ENCODE measurements around the gene AZIN2. TPM values are rescaled to one million over a fixed set of nuclear protein-coding genes. Genes with fewer than 3 reads are reported as not detected.
"Not testable (repeated sequence)": the region's sequence is repeated elsewhere in the genome, so short reads cannot be mapped to it uniquely, and the experiment has no call there.

The AZIN2 gene
- total RNA-seq, 4 donors from 2014 or later = 2.1 to 3.7 (median 3.2) TPM

DNA sequence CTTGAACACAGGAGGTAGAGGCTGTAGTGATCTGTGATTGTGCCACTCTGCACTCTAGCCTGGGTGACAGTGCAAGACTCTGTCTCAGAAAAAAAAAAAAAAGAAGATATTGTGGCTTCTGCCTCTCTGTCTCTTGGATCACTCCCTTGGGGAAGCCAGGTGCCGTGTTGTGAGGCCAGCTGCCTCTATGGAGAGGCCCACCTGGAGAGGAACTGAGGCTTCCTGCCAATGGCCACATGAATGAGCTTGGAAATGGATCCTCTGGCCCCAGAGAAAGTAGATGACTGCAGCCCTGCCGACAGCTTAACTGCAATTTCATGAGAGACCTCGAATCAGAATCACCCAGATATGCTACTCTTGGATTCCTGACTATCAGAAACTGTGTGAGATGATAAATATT lies 24.5 kb upstream of the AZIN2 start:
- Histone ChIP-seq H3K36me3 (no peaks in the 10 kb centered on the region), H3K4me1 (peaks cover 19% of the 10 kb centered on the region), H3K9me3 (no peaks in the 10 kb centered on the region), H3K27me3 (no peaks in the 10 kb centered on the region), H3K4me3 (no peak overlapping the region), H3K27ac (no peak overlapping the region)
- 91% methylated on average over 3 of the region's 3 CpGs for WGBS
- TF ChIP-seq POLR2AphosphoS5 (IDR thresholded peaks at IDR 0.05) = no peak
- no peak for TF ChIP-seq EP300 (IDR thresholded peaks at IDR 0.05)
- no peak for TF ChIP-seq POLR2A (IDR thresholded peaks at IDR 0.05)
- TF ChIP-seq CTCF (IDR thresholded peaks at IDR 0.05) = no peak
- DNase-seq (ENCODE audit: low spot score in 2 of 2) = no peak

- H3K27ac ChIP-seq = no peak overlapping the region
- H3K9me3 ChIP-seq = no peaks in the 10 kb centered on the region
- no peaks in the 10 kb centered on the region for H3K36me3 ChIP-seq
- H3K27me3 ChIP-seq = no peaks in the 10 kb centered on the region
- WGBS = 97% methylated on average over 2 of the region's 2 CpGs
- no peak for DNase-seq (ENCODE audit: low spot score in 2 of 2)
- peaks cover 19% of the 10 kb centered on the region for H3K4me1 ChIP-seq
- no peak overlapping the region for H3K4me3 ChIP-seq
- TF ChIP-seq POLR2A (IDR thresholded peaks at IDR 0.05) (no peak), POLR2AphosphoS5 (IDR thresholded peaks at IDR 0.05) (no peak), EP300 (IDR thresholded peaks at IDR 0.05) (no peak), CTCF (IDR thresholded peaks at IDR 0.05) (no peak)
Observed at GRCh38 chr1:33057095-33057494, 23.9 kb upstream of the AZIN2 start.

DNA sequence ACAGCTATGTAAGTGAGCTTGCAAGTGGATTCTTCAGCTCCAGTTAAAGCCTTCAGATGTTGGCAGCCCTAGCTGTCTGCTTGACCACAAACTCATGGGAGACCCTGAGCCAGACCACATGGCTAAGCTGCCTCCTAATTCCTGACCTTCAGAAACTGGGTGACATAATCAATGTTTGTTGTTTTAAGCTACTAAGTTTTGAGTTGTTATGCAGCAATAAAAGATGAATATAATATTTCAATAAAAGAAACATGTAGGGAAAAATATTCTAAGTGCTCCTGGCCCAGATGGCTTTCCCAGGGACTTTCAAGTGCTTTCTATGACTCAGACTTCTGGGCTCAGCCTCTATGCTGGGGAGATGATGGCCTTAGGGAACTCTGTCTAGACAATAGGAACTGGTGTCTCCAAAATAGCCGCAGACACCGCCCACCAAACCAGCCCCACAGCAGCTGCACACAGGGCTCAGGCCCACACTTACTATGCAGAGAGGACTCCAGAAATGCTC lies 20.3 kb upstream of the AZIN2 start:
- WGBS = 18% methylated on average over 2 of the region's 2 CpGs
- no peak overlapping the region for H3K27ac ChIP-seq
- no peaks in the 10 kb centered on the region for H3K36me3 ChIP-seq
- H3K9me3 ChIP-seq = peaks cover 15% of the 10 kb centered on the region
- no peak overlapping the region for H3K4me3 ChIP-seq
- H3K27me3 ChIP-seq = no peaks in the 10 kb centered on the region
- no peak for DNase-seq (ENCODE audit: low spot score in 2 of 2)
- TF ChIP-seq POLR2AphosphoS5 (IDR thresholded peaks at IDR 0.05) (no peak), POLR2A (IDR thresholded peaks at IDR 0.05) (no peak), EP300 (IDR thresholded peaks at IDR 0.05) (no peak), CTCF (IDR thresholded peaks at IDR 0.05) (no peak)
- peaks cover 14% of the 10 kb centered on the region for H3K4me1 ChIP-seq

DNA sequence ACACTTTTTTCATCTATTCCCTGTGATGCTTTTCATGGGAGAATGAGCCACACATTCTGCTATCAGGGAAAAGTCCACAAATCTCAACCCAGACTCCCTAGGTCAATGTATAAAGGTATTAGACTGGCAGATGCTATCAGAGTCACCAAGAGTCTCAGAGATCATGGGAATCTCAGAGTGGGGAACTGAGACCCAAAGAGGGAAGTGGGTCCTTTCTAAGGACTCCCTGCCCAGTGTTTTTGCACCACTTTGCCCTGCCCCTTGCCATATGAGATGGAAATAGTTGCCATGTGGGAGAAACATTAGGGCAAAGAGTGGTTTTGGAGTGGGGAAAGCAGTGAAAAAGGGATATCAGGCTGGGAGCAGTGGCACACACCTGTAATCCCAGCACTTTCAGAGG lies 19.1 kb upstream of the AZIN2 start:
- no peaks in the 10 kb centered on the region for H3K36me3 ChIP-seq
- H3K9me3 ChIP-seq = peaks cover 15% of the 10 kb centered on the region
- H3K27ac ChIP-seq = no peak overlapping the region
- H3K4me3 ChIP-seq = no peak overlapping the region
- no peak for DNase-seq (ENCODE audit: low spot score in 2 of 2)
- H3K4me1 ChIP-seq = peaks cover 14% of the 10 kb centered on the region
- H3K27me3 ChIP-seq = no peaks in the 10 kb centered on the region
- TF ChIP-seq CTCF (IDR thresholded peaks at IDR 0.05) (no peak), POLR2A (IDR thresholded peaks at IDR 0.05) (no peak), EP300 (IDR thresholded peaks at IDR 0.05) (no peak), POLR2AphosphoS5 (IDR thresholded peaks at IDR 0.05) (no peak)

GRCh38 chr1:33064284-33064683 lies 16.7 kb upstream of the AZIN2 start:
- 94% methylated on average over 9 of the region's 9 CpGs for WGBS
- Histone ChIP-seq H3K9me3 (peaks cover 15% of the 10 kb centered on the region), H3K4me1 (peaks cover 14% of the 10 kb centered on the region)
- not testable (repeated sequence) for H3K27ac ChIP-seq; H3K4me3 ChIP-seq; H3K27me3 ChIP-seq; H3K36me3 ChIP-seq; DNase-seq (ENCODE audit: low spot score in 2 of 2)

GRCh38 chr1:33065301-33065700 lies 15.7 kb upstream of the AZIN2 start:
- DNase-seq (ENCODE audit: low spot score in 2 of 2) = no peak
- Histone ChIP-seq H3K27ac (no peak overlapping the region), H3K4me3 (no peak overlapping the region), H3K4me1 (peaks cover 10% of the 10 kb centered on the region), H3K27me3 (no peaks in the 10 kb centered on the region), H3K9me3 (peaks cover 15% of the 10 kb centered on the region), H3K36me3 (no peaks in the 10 kb centered on the region)
- TF ChIP-seq POLR2AphosphoS5 (IDR thresholded peaks at IDR 0.05) (no peak), CTCF (IDR thresholded peaks at IDR 0.05) (no peak), POLR2A (IDR thresholded peaks at IDR 0.05) (no peak), EP300 (IDR thresholded peaks at IDR 0.05) (no peak)
- 85% methylated on average over 10 of the region's 10 CpGs for WGBS

GRCh38 chr1:33066477-33066876 lies 14.5 kb upstream of the AZIN2 start:
- H3K36me3 ChIP-seq; H3K4me1 ChIP-seq; DNase-seq (ENCODE audit: low spot score in 2 of 2); H3K27me3 ChIP-seq; H3K27ac ChIP-seq; H3K4me3 ChIP-seq: not testable (repeated sequence)
- H3K9me3 ChIP-seq = peaks cover 15% of the 10 kb centered on the region
- WGBS = 93% methylated on average over 3 of the region's 3 CpGs

GRCh38 chr1:33068108-33068507 lies 12.8 kb upstream of the AZIN2 start:
- not testable (repeated sequence) for H3K27me3 ChIP-seq; H3K4me3 ChIP-seq; H3K4me1 ChIP-seq; H3K36me3 ChIP-seq; H3K27ac ChIP-seq; DNase-seq (ENCODE audit: low spot score in 2 of 2)
- WGBS = 34% methylated on average over 2 of the region's 2 CpGs
- peaks cover 12% of the 10 kb centered on the region for H3K9me3 ChIP-seq
